Nephron progenitor cell (in vitro differentiated cells): ENCODE data around the gene CNPY3.
"Not testable (repeated sequence)": the region's sequence is repeated elsewhere in the genome, so short reads cannot be mapped to it uniquely, and the experiment has no call there.

ENCODE experiments used
- DNase-seq: peaks from one replicate; pipeline ENCODE4 v3.0.0; 2021
- H3K27ac Mint-ChIP-seq: 2 replicates; pipeline ENCODE4 v1.8.0; 2021; ENCODE audit warnings: mild to moderate bottlenecking, moderate library complexity, mixed read lengths
- H3K27me3 Mint-ChIP-seq: 2 replicates; pipeline ENCODE4 v1.8.0; 2021; ENCODE audit warnings: mild to moderate bottlenecking, low read depth, mixed read lengths; ENCODE audit not compliant: poor library complexity
- H3K36me3 Mint-ChIP-seq: 2 replicates; pipeline ENCODE4 v1.8.0; 2021; ENCODE audit warnings: low read depth, mixed read lengths
- H3K4me1 Mint-ChIP-seq: 2 replicates; pipeline ENCODE4 v1.8.0; 2021; ENCODE audit warnings: mixed read lengths
- H3K4me3 Mint-ChIP-seq: 2 replicates; pipeline ENCODE4 v1.8.0; 2021; ENCODE audit warnings: mild to moderate bottlenecking, moderate library complexity, mixed read lengths
- H3K9me3 Mint-ChIP-seq: 2 replicates; pipeline ENCODE4 v1.8.0; 2021; ENCODE audit warnings: mild to moderate bottlenecking, moderate library complexity, mixed read lengths
- CTCF ChIP-seq: fragments of 200-600 bp; sonication (generic); IDR thresholded peaks from 2 replicates; pipeline ENCODE4 v1.5.0; 2021; ENCODE audit warnings: antibody characterized with exemption

Gene CNPY3

GRCh38 chr6:42940493-42941045 is 11.3 kb downstream of the CNPY3 start:
- no peaks in the 10 kb centered on the region for H3K27me3 Mint-ChIP-seq
- TF ChIP-seq CTCF = no peak
- no peak for DNase-seq
- H3K27ac Mint-ChIP-seq = peak overlapping the region; percentile 61
- H3K9me3 Mint-ChIP-seq = no peaks in the 10 kb centered on the region
- peaks cover 42% of the 10 kb centered on the region for H3K36me3 Mint-ChIP-seq
- no peak overlapping the region for H3K4me3 Mint-ChIP-seq
- H3K4me1 Mint-ChIP-seq = peaks cover 5% of the 10 kb centered on the region

- H3K27me3 Mint-ChIP-seq, H3K4me3 Mint-ChIP-seq, H3K4me1 Mint-ChIP-seq, H3K9me3 Mint-ChIP-seq, DNase-seq, H3K27ac Mint-ChIP-seq: not testable (repeated sequence)
- peaks cover 40% of the 10 kb centered on the region for H3K36me3 Mint-ChIP-seq
Observed at GRCh38 chr6:42941356-42941755, 12.1 kb downstream of the CNPY3 start.

- TF ChIP-seq CTCF = no peak
- DNase-seq = no peak
- H3K9me3 Mint-ChIP-seq = no peaks in the 10 kb centered on the region
- peaks cover 36% of the 10 kb centered on the region for H3K36me3 Mint-ChIP-seq
- peaks cover 5% of the 10 kb centered on the region for H3K4me1 Mint-ChIP-seq
- peak overlapping the region; percentile 93 for H3K27ac Mint-ChIP-seq
- H3K4me3 Mint-ChIP-seq = no peak overlapping the region
- no peaks in the 10 kb centered on the region for H3K27me3 Mint-ChIP-seq
Observed at GRCh38 chr6:42942444-42942843, 13.2 kb downstream of the CNPY3 start.

GRCh38 chr6:42947950-42948349 is 18.7 kb downstream of the CNPY3 start:
- Mint-ChIP-seq H3K9me3 (no peaks in the 10 kb centered on the region), H3K27me3 (peaks cover 4% of the 10 kb centered on the region), H3K4me3 (no peak overlapping the region), H3K36me3 (peaks cover 29% of the 10 kb centered on the region), H3K4me1 (peaks cover 8% of the 10 kb centered on the region), H3K27ac (no peak overlapping the region)
- no peak for TF ChIP-seq CTCF
- no peak for DNase-seq

GRCh38 chr6:42952389-42952788 is 23.1 kb downstream of the CNPY3 start:
- Mint-ChIP-seq H3K4me3 (no peak overlapping the region), H3K36me3 (peaks cover 4% of the 10 kb centered on the region)
- TF ChIP-seq CTCF = no peak

GRCh38 chr6:42954405-42954804 is 25.1 kb downstream of the CNPY3 start:
- H3K9me3 Mint-ChIP-seq, H3K4me3 Mint-ChIP-seq, H3K36me3 Mint-ChIP-seq, H3K27ac Mint-ChIP-seq, H3K4me1 Mint-ChIP-seq, DNase-seq: not testable (repeated sequence)
- H3K27me3 Mint-ChIP-seq = peaks cover 28% of the 10 kb centered on the region

More at GRCh38 chr6:42952389-42952788, 23.1 kb downstream of the CNPY3 start:
- Mint-ChIP-seq H3K9me3 (no peaks in the 10 kb centered on the region), H3K27me3 (peaks cover 11% of the 10 kb centered on the region), H3K4me1 (peaks cover 8% of the 10 kb centered on the region), H3K27ac (no peak overlapping the region)
- DNase-seq = no peak

GRCh38 chr6:42958125-42958524 is 28.8 kb downstream of the CNPY3 start:
- no peak overlapping the region for H3K27ac Mint-ChIP-seq
- peaks cover 3% of the 10 kb centered on the region for H3K9me3 Mint-ChIP-seq
- no peak overlapping the region for H3K4me3 Mint-ChIP-seq
- no peak for TF ChIP-seq CTCF
- no peak for DNase-seq
- peaks cover 6% of the 10 kb centered on the region for H3K4me1 Mint-ChIP-seq
- H3K36me3 Mint-ChIP-seq = peaks cover 17% of the 10 kb centered on the region
- H3K27me3 Mint-ChIP-seq = peaks cover 59% of the 10 kb centered on the region
